GM21360 (cell line): ENCODE measurements around the gene SLC9A9.
"Not testable (repeated sequence)": the region's sequence is repeated elsewhere in the genome, so short reads cannot be mapped to it uniquely, and the experiment has no call there.

Source experiments
- ATAC-seq: cut with Tn5 transposase; IDR thresholded peaks from one replicate; pipeline ENCODE4 v1.9.1; 2021; ENCODE audit warnings: mild to moderate bottlenecking, moderate library complexity; ENCODE audit not compliant: unreplicated experiment

Gene SLC9A9

GRCh38 chr3:143698682-143699303 is 149.5 kb downstream of the SLC9A9 start:
- no peak for ATAC-seq

GRCh38 chr3:143697975-143698374 is 150.3 kb downstream of the SLC9A9 start:
- no peak for ATAC-seq

- ATAC-seq = not testable (repeated sequence)
These were observed 152.9 kb downstream of the SLC9A9 start for GRCh38 chr3:143695333-143695732.

DNA sequence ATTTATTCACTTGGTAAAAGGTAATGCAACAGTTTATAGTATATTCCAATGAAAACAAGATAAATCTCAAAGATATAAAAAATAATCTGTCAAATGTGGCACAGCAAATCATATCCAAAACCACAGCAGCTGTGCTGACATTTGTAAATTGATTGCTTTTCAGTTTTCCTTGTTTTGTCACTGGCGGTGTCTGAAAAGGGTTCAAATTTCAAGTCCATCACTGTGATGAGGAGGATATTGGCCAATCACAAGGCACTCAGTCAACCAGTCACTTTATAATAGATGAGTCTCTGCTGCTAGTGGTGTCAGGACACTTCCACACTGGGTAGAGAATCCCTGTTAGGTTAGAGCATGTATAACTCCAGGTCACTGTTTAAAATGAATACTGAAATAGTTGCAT is 154.8 kb downstream of the SLC9A9 start:
- no peak for ATAC-seq

DNA sequence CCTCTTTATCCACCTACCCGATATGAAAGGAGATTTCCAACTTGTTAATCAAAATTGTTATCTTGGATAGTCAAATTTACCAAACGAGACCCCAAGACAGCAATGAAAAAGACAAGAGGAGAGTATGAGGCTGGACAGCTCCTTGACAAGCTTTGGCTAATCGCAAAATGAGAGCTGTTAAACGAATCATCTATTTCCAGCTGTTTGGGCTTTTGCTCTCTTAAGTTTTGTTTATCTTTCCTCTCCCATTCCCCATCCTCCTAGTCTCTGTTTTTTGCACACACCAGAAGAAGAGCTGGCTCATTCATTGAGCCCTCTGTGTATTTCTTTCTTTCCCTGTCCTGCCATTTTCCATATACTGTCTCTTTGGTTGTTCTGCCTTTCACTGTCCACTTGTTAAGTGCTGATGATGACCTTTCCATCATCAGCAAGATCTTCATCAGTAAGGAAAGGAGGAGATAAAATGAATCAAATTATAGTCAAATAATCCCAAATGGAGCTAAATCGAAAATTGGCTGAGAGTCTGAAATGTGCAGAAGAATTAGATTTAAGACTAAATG is 161.6 kb downstream of the SLC9A9 start:
- no peak for ATAC-seq

GRCh38 chr3:143685491-143685890 is 162.8 kb downstream of the SLC9A9 start:
- no peak for ATAC-seq

DNA sequence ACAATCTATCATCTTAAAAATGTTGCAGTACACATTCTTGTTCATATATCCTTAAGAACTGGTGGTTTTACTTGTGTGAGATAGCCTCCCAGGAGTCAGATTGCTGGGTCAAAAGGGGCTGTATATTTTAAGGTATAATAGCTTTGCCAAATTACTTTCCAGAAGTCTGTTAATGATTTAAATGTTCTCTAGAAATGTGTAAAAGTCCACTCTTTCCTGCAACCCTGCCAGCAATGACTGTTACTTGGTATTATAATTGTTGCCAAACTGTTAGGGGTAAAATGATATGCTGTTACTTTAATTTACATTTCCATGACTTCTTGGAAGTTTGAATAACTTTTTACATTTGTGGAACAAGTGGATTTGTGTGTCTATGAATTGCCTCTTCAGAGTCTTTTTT is 170.8 kb downstream of the SLC9A9 start:
- no peak for ATAC-seq

GRCh38 chr3:143676747-143677146 is 171.5 kb downstream of the SLC9A9 start:
- ATAC-seq = no peak

GRCh38 chr3:143676021-143676420 is 172.2 kb downstream of the SLC9A9 start:
- ATAC-seq = no peak

DNA sequence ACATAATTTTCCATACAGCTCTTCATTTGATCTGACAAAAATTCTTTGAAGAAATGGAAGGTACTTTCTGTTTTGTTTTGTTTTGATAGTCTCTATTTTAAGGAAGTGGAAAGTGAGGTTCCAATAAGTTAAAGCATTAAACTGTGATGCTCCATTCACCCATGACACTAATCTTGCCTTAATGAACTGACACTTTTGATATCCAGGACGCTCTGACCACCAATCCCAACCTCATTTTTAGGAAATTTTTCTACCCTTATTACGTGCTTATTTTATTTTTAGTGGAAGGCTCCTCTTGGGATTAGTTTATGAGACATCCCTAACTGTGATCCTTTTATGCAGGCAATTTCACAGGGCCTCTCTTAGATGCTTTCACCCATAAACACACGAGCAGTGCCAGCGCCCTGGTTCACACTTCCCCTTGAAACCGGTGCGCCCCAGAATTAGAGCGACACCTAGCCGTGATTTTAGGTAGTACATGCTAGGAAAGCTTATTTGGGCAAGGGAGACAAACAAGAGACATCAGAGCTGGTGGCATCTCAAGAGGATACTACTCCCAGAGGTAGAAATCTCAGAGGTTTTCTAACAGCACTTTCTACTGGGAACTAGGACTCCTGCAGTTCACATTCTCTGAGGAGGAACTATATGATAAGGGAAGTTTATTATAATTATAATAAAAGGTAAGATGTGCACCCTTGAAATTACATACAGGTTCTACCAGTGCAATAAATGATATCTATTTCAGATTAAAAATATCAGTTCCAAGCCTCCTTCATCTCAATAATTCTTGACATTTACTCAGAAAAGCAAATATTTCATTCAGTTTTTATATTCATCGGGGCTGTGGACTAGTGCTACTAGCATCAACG is 173.9 kb downstream of the SLC9A9 start:
- peak; percentile 73 for ATAC-seq

GRCh38 chr3:143672396-143673165 is 175.7 kb downstream of the SLC9A9 start:
- ATAC-seq = no peak

- ATAC-seq = no peak
These were observed 176.6 kb downstream of the SLC9A9 start for GRCh38 chr3:143671626-143672025.

GRCh38 chr3:143668924-143669790 is 179.1 kb downstream of the SLC9A9 start:
- peak; percentile 84 for ATAC-seq

DNA sequence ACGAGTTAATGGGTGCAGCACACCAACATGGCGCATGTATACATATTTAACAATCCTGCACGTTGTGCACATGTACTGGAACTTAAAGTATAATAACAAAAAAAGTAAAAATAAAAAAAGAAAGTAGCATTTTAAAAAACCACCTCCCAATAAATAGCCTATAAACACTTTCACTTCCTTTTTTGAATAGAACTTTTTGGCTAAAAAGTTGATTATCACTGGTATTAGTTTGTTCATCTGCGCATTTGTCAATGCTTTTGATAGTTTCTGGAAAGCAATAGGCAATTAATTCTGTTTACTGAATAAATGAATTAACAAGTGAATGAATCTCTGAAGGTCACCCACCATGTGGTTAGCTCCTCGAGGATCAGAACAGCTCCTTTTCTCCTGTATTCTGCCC is 179.9 kb downstream of the SLC9A9 start:
- no peak for ATAC-seq

GRCh38 chr3:143661677-143662076 is 186.6 kb downstream of the SLC9A9 start:
- ATAC-seq = no peak

DNA sequence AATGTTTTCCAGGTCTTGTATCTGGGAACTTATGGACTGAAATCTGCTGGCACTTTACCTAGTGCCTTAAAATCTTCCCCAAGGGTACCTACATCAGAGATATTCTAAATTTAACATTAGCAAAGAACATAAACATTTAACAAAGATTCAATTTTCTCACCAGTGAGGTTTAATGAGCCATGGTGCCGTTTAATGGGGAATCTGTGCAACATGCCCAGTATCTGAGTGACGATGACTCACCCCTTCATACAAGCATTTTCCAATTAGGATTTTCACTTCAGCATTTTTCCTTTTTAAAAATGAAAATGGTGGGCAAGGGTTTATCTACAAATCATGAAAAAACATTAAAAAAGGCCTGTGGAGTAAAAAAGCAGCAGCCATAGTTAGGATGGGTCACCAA is 189.4 kb downstream of the SLC9A9 start:
- no peak for ATAC-seq

DNA sequence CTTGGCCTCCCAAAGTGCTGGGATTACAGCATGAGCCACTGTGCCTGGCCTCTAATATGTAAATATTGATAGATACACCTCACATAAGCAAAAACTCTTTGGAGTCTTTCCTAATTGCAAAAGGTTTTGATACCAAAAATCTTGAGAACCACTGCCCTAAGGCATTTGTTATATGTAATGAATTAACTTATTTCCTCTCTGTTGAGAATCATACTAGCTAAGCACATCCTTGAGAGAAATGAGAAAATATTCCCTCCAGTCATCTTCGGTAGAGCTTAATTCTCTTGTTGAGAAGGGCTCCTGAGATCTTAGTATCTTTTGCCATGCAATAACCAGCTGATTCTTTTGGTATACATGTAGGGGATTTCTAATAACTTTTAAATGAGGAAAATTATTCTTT is 190.2 kb downstream of the SLC9A9 start:
- ATAC-seq = no peak

DNA sequence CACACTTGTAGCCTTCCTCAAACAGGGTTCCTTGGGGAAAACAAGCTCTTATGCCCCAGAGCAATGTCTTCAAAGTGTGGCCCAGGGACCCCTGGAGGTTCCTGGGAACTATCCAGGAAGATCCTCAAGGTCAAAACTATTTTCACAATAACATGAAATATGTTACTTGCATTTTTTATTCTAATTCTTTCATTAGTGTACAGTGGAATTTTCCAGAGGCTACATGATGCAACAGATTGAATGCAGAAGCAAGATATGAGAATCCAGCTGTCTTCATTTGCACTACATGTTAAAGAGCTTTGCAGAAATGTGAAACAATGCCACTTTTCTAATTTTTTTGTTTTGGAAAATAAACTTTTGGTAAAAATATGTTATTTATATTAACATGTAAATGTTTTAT is 190.9 kb downstream of the SLC9A9 start:
- no peak for ATAC-seq

DNA sequence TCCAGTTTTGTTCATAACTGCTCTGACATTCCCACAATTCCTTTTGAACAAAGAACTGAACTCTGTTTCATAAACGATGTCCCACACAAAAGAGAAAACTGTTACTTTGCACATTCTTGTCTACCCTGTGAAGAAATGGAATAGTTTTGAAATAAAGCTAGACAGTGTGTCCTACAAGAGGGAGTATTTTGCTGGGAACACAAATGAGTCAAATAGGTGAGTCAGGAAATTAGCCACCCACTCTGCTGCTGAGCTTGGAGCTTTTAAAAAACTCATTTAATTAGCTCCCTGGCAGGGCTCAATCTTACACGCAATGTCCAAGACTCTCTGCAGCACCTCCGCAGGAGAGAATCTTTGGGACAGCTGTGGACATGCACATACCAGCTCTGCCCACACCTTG is 193.4 kb downstream of the SLC9A9 start:
- no peak for ATAC-seq

- ATAC-seq = no peak
These were observed 194.3 kb downstream of the SLC9A9 start for GRCh38 chr3:143653935-143654334.
